ENCODE data around the gene CHCHD3.
"Not testable (repeated sequence)": the region's sequence is repeated elsewhere in the genome, so short reads cannot be mapped to it uniquely, and the experiment has no call there.

CHCHD3 gene

GRCh38 chr7:132937286-132937685, 144.6 kb downstream of the CHCHD3 start:
- no peak for TF ChIP-seq CTCF (conservative IDR thresholded peaks at IDR 0.05)
- H3K27ac ChIP-seq: no peak overlapping the region

GRCh38 chr7:132935608-132936007, 146.3 kb downstream of the CHCHD3 start:
- no peak for TF ChIP-seq CTCF (conservative IDR thresholded peaks at IDR 0.05)
- no peak overlapping the region for H3K27ac ChIP-seq

- no peak for TF ChIP-seq CTCF (conservative IDR thresholded peaks at IDR 0.05)
- H3K27ac ChIP-seq: no peak overlapping the region
These were observed 147.9 kb downstream of the CHCHD3 start for GRCh38 chr7:132934017-132934416.

GRCh38 chr7:132933072-132933458, 148.8 kb downstream of the CHCHD3 start:
- no peak overlapping the region for H3K27ac ChIP-seq

GRCh38 chr7:132932296-132933071, 149.4 kb downstream of the CHCHD3 start:
- TF ChIP-seq CTCF (conservative IDR thresholded peaks at IDR 0.05): no peak
- no peak overlapping the region for H3K27ac ChIP-seq

More at GRCh38 chr7:132933072-132933458, 148.8 kb downstream of the CHCHD3 start:
- no peak for TF ChIP-seq CTCF (conservative IDR thresholded peaks at IDR 0.05)

GRCh38 chr7:132930881-132931280, 151.0 kb downstream of the CHCHD3 start:
- no peak overlapping the region for H3K27ac ChIP-seq
- TF ChIP-seq CTCF (conservative IDR thresholded peaks at IDR 0.05): peak; percentile 73

GRCh38 chr7:132929944-132930343, 151.9 kb downstream of the CHCHD3 start:
- not testable (repeated sequence) for H3K27ac ChIP-seq

- no peak for TF ChIP-seq CTCF (conservative IDR thresholded peaks at IDR 0.05)
- H3K27ac ChIP-seq: no peak overlapping the region
These were observed 162.1 kb downstream of the CHCHD3 start for GRCh38 chr7:132919771-132920170.
